Activated naive CD4-positive, alpha-beta T cell treated with anti-CD3 and anti-CD28 coated beads, Interleukin-2, amount 10 ng/mL, durations not matched to agents 7 days and 5 days (primary cell): ENCODE results near the gene NOS1.
"Not testable (repeated sequence)": the region's sequence is repeated elsewhere in the genome, so short reads cannot be mapped to it uniquely, and the experiment has no call there.

ENCODE experiments used
- CTCF ChIA-PET: fragments of 350-600 bp; sonication (Branson Sonifier 250); formaldehyde crosslinking; loops from one replicate; lab custom pipeline; 2021; ENCODE audit warnings: antibody characterized with exemption; lab: Charles Lee
- DNase-seq: peaks from one replicate; pipeline ENCODE4 v3.0.0-alpha.2; 2020
- H3K27ac Mint-ChIP-seq: one replicate; pipeline ENCODE4 v1.8.0; 2021; ENCODE audit warnings: mild to moderate bottlenecking, moderate library complexity, mixed read lengths
- H3K27me3 Mint-ChIP-seq: one replicate; pipeline ENCODE4 v1.8.0; 2021; ENCODE audit warnings: mild to moderate bottlenecking, mixed read lengths
- H3K36me3 Mint-ChIP-seq: one replicate; pipeline ENCODE4 v1.8.0; 2021; ENCODE audit warnings: mixed read lengths
- H3K4me1 Mint-ChIP-seq: one replicate; pipeline ENCODE4 v1.8.0; 2021; ENCODE audit warnings: mixed read lengths
- H3K4me3 Mint-ChIP-seq: one replicate; pipeline ENCODE4 v1.8.0; 2021; ENCODE audit warnings: mild to moderate bottlenecking, moderate library complexity, mixed read lengths
- H3K9me3 Mint-ChIP-seq: one replicate; pipeline ENCODE4 v1.8.0; 2021; ENCODE audit warnings: mixed read lengths

NOS1 gene

GRCh38 chr12:117361347-117361751, at the start of gene NOS1:
NOS1 (minus strand) TSS chr12:117361626; CDS start chr12:117331069, 30,557 bp downstream.
- Mint-ChIP-seq H3K27me3 (peaks cover 62% of the 10 kb centered on the region), H3K27ac (no peak within 1 kb of the TSS), H3K36me3 (no peaks in the 10 kb centered on the region), H3K9me3 (no peaks in the 10 kb centered on the region), H3K4me3 (no peak within 1 kb of the TSS), H3K4me1 (no peaks in the 10 kb centered on the region)
- CTCF ChIA-PET = no interaction called here
- DNase-seq = no peak

- Mint-ChIP-seq H3K4me1 (no peaks in the 10 kb centered on the region), H3K27ac (no peak overlapping the region), H3K9me3 (peaks cover 4% of the 10 kb centered on the region), H3K27me3 (no peaks in the 10 kb centered on the region), H3K36me3 (no peaks in the 10 kb centered on the region), H3K4me3 (no peak overlapping the region)
- DNase-seq = no peak
- CTCF ChIA-PET = no interaction called here
These were observed 47.9 kb upstream of the NOS1 start for GRCh38 chr12:117409286-117409685.

GRCh38 chr12:117408161-117408791, 46.9 kb upstream of the NOS1 start:
- H3K36me3 Mint-ChIP-seq = no peaks in the 10 kb centered on the region
- CTCF ChIA-PET = no interaction called here
- H3K27ac Mint-ChIP-seq = no peak overlapping the region
- H3K9me3 Mint-ChIP-seq = peaks cover 6% of the 10 kb centered on the region
- H3K27me3 Mint-ChIP-seq = no peaks in the 10 kb centered on the region
- no peak overlapping the region for H3K4me3 Mint-ChIP-seq
- no peak for DNase-seq
- H3K4me1 Mint-ChIP-seq = no peaks in the 10 kb centered on the region

DNA sequence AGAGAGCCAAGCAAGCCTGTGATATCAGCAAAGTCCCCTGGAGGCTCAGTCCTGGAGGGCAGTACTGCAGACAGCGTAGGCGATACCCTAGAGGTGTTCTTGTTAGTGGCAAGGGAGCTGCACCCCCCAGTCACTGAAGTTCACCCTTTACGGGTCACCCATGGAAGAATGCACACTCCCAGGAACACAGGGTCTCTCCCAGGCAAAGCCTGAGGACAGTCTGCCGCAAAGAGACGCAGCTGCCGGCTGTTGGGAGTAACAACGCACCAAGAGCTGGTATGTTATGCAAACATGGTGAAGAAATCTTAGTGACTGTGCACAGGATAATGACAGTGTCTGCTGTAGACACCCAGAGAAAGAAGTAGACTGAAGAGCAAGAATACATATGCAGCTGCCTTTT, 43.5 kb upstream of the NOS1 start:
- Mint-ChIP-seq H3K27ac (no peak overlapping the region), H3K4me3 (no peak overlapping the region), H3K4me1 (no peaks in the 10 kb centered on the region), H3K9me3 (peaks cover 16% of the 10 kb centered on the region), H3K27me3 (no peaks in the 10 kb centered on the region), H3K36me3 (no peaks in the 10 kb centered on the region)
- CTCF ChIA-PET = no interaction called here
- no peak for DNase-seq

- no peaks in the 10 kb centered on the region for H3K4me1 Mint-ChIP-seq
- H3K36me3 Mint-ChIP-seq = no peaks in the 10 kb centered on the region
- CTCF ChIA-PET = no interaction called here
- no peaks in the 10 kb centered on the region for H3K27me3 Mint-ChIP-seq
- DNase-seq = no peak
- peaks cover 16% of the 10 kb centered on the region for H3K9me3 Mint-ChIP-seq
- no peak overlapping the region for H3K27ac Mint-ChIP-seq
- no peak overlapping the region for H3K4me3 Mint-ChIP-seq
These were observed 42.9 kb upstream of the NOS1 start for GRCh38 chr12:117404203-117404853.

DNA sequence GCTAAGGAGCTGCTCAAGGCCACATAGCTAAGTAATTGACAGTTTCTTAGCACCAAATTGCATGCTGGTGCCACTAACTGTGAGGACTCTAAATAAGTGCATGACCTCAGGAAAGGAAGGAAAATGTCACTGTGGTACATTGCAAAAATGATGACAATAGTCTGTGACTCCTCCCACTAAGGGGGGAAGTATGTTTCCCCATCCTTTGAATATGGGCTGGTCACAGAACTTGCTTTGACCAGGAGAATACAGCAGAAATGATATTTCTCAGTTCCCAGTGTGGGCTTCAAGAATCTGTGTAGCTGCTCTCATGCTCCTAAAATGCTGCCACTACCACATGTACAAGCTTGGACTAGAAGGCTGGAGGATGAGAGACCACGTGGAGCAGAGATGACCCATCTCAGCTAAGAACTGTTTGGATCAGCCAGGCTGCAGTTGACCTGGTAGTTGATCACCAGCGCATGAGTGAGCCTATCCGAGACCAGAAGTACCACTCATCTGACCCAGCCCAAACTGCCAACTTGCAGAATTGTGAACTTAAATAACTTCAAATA, 42.2 kb upstream of the NOS1 start:
- no peak for DNase-seq
- CTCF ChIA-PET = no interaction called here
- no peaks in the 10 kb centered on the region for H3K36me3 Mint-ChIP-seq
- no peak overlapping the region for H3K4me3 Mint-ChIP-seq
- no peak overlapping the region for H3K27ac Mint-ChIP-seq
- no peaks in the 10 kb centered on the region for H3K27me3 Mint-ChIP-seq
- H3K4me1 Mint-ChIP-seq = no peaks in the 10 kb centered on the region
- peaks cover 19% of the 10 kb centered on the region for H3K9me3 Mint-ChIP-seq

DNA sequence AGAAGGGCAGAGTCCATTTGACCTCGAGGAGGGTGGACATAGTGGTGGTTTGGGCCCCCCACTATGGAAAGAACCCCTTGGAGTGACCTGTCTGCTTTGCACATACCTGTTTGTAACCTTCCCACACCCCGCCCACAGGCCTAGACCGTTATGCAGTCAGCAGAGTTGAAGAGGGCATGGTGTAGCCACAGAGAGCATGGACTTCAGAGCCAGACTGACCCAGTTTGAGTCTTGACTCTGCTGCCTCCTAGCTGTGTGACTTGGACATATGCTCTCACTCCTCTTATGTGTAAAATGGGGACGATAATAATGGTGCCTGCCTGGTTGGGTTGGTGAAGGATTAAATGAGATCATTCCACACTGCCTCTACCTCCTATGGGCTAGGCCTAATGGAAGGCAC, 40.9 kb upstream of the NOS1 start:
- peaks cover 19% of the 10 kb centered on the region for H3K9me3 Mint-ChIP-seq
- H3K27ac Mint-ChIP-seq = no peak overlapping the region
- H3K4me3 Mint-ChIP-seq = no peak overlapping the region
- no peaks in the 10 kb centered on the region for H3K36me3 Mint-ChIP-seq
- no peak for DNase-seq
- CTCF ChIA-PET = no interaction called here
- no peaks in the 10 kb centered on the region for H3K27me3 Mint-ChIP-seq
- no peaks in the 10 kb centered on the region for H3K4me1 Mint-ChIP-seq

DNA sequence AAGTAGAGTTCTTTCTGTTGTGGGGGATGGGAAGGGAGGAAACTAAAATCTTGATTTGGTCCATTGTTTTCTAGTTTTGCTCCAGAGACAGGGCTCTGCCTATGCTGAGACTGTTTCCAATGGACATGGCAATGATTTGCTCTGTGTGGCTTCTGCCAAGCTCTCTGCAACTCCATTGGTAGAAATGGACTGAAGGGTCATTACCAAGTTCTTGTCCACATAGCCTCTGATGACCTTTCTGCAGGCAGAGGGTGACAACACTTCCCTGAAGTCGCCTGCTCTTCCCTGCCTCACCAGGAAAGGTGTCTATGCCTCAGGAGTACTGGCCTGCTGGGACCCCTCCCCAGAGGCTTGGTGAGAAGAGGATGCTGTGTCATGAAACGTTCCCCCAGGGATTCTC, 39.5 kb upstream of the NOS1 start:
- no peak for DNase-seq
- Mint-ChIP-seq H3K36me3 (no peaks in the 10 kb centered on the region), H3K27ac (no peak overlapping the region), H3K4me1 (no peaks in the 10 kb centered on the region), H3K4me3 (no peak overlapping the region), H3K27me3 (no peaks in the 10 kb centered on the region), H3K9me3 (peaks cover 22% of the 10 kb centered on the region)
- CTCF ChIA-PET = no interaction called here

- H3K4me1 Mint-ChIP-seq, H3K27ac Mint-ChIP-seq, DNase-seq, H3K4me3 Mint-ChIP-seq, H3K27me3 Mint-ChIP-seq, H3K36me3 Mint-ChIP-seq, CTCF ChIA-PET: not testable (repeated sequence)
- H3K9me3 Mint-ChIP-seq = peaks cover 20% of the 10 kb centered on the region
These were observed 37.1 kb upstream of the NOS1 start for GRCh38 chr12:117398482-117398881.

- H3K27me3 Mint-ChIP-seq = no peaks in the 10 kb centered on the region
- no peaks in the 10 kb centered on the region for H3K4me1 Mint-ChIP-seq
- no peaks in the 10 kb centered on the region for H3K36me3 Mint-ChIP-seq
- no peak overlapping the region for H3K27ac Mint-ChIP-seq
- H3K4me3 Mint-ChIP-seq = no peak overlapping the region
- no peak for DNase-seq
- peaks cover 6% of the 10 kb centered on the region for H3K9me3 Mint-ChIP-seq
- CTCF ChIA-PET = no interaction called here
These were observed 34.3 kb upstream of the NOS1 start for GRCh38 chr12:117395766-117396165.

DNA sequence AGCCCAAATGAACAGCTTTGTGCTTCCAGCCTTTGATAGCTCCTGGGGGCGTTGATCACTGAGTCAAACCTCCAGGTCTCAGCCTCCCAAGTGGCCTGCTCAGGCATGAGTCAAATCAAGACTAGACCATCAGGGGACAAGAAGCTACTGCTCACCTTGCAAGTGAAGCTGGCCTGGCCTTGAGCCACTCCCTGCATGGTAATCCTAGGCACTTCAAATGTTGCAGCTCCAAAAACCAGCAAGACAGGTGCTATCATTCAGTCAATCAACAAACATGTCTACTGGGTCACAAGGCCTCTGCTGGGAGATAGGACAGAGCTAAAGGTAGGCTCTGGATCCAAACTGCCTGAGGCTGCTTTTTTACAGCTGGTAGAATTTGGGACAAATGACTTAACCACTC, 33.1 kb upstream of the NOS1 start:
- DNase-seq = no peak
- H3K36me3 Mint-ChIP-seq = no peaks in the 10 kb centered on the region
- H3K27me3 Mint-ChIP-seq = no peaks in the 10 kb centered on the region
- no peak overlapping the region for H3K4me3 Mint-ChIP-seq
- H3K9me3 Mint-ChIP-seq = peaks cover 6% of the 10 kb centered on the region
- CTCF ChIA-PET = no interaction called here
- no peaks in the 10 kb centered on the region for H3K4me1 Mint-ChIP-seq
- H3K27ac Mint-ChIP-seq = no peak overlapping the region

DNA sequence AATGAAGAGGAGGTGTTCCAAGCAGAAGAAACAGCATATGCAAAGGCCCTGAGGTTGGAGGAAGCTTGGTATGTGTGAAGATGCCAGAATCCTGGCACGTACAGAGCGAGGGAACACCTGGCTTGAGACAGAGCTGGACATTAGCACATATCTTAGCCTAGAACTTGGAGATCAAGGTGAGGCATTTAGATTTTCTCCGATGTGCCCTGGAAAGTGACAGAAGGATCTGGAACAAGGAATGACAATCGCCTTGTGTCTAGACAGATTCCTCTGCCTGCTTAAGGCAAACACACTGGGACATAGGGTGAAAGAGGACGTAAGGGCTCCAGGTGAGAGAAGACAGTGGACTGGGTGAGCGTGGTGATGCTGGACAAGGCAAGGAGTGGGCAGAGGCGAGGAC, 32.2 kb upstream of the NOS1 start:
- Mint-ChIP-seq H3K9me3 (peaks cover 3% of the 10 kb centered on the region), H3K36me3 (no peaks in the 10 kb centered on the region), H3K4me1 (no peaks in the 10 kb centered on the region), H3K4me3 (no peak overlapping the region), H3K27me3 (no peaks in the 10 kb centered on the region), H3K27ac (no peak overlapping the region)
- DNase-seq = no peak
- CTCF ChIA-PET = no interaction called here

DNA sequence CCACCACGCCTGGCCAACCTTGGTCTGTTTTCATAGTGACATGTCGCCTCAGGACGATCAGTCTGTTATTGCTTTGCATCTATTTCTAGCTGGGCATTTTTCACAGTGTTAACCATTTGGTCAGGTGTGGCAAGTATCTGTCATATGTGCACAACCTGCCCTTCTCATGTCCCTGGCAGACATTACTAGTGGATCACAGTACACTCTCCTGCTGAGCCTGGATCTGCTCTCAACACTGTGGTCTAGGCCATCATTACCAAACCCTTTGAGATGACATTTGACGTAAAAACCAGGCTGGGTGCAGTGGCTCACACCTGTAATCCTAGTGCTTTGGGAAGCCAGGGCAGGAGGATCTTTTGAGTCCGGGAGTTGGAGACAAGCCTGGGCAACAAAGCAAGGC, 29.4 kb upstream of the NOS1 start:
- Mint-ChIP-seq H3K4me3 (no peak overlapping the region), H3K36me3 (no peaks in the 10 kb centered on the region), H3K9me3 (no peaks in the 10 kb centered on the region), H3K27ac (no peak overlapping the region), H3K27me3 (no peaks in the 10 kb centered on the region), H3K4me1 (no peaks in the 10 kb centered on the region)
- CTCF ChIA-PET = no interaction called here
- no peak for DNase-seq

DNA sequence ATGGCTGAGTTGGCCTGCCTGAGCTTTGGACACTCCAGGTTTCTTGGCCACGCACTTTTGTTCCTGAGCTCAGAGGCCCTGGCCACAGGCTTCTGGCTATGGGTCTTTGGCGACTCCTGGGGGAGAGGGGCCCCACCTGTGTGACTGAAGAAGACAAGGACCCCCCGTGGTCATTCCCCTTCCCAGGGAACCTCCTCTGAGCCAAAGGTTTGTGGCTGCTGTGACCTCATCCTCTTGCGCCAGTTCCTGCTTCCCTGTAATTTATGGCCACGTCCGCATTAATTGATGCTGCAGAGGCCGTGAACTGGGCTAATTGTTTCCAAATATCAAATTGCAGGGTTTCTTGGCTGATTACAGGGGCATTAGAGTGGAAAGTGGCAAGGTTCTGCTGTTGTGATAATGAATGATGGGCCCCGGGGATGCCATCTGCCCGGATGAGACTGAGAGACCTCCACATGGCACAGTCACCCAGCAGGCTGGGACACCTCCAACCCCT, 27.6 kb upstream of the NOS1 start:
- Mint-ChIP-seq H3K36me3 (no peaks in the 10 kb centered on the region), H3K4me1 (no peaks in the 10 kb centered on the region), H3K9me3 (no peaks in the 10 kb centered on the region), H3K27ac (no peak overlapping the region), H3K4me3 (no peak overlapping the region), H3K27me3 (no peaks in the 10 kb centered on the region)
- DNase-seq = no peak
- CTCF ChIA-PET = no interaction called here

GRCh38 chr12:117387832-117388231, 26.4 kb upstream of the NOS1 start:
- Mint-ChIP-seq H3K27me3 (no peaks in the 10 kb centered on the region), H3K9me3 (no peaks in the 10 kb centered on the region), H3K4me1 (no peaks in the 10 kb centered on the region), H3K27ac (no peak overlapping the region), H3K36me3 (no peaks in the 10 kb centered on the region), H3K4me3 (no peak overlapping the region)
- DNase-seq = no peak
- CTCF ChIA-PET = no interaction called here
